Amygdala (tissue), 56 donors: ENCODE data around the gene DHRS7B.

Source experiments
- DNase-seq, 56 donors: peaks; one replicate each; lab custom pipeline; 2025; lab: John Stamatoyannopoulos, UW

Gene DHRS7B

DNA sequence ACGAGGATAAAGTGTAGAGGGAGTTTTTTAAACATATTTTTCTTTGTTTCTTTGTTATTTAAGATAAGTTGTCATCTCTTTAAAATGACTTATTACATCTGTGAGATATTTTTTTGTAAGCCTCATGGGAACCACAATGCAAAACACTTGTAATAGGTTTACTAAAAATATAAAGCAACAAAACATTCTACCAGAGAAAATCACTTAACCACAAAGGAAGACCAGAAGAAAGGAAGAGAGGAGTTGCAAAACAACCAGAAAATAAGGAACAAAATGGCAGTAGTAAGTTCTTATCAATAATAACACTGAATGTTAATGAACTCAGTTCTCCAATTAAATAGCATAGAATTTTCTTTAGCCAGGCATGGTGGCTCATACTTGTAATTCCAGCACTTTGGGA, 22.9 kb downstream of the DHRS7B start:
- DNase-seq = no peak

DNA sequence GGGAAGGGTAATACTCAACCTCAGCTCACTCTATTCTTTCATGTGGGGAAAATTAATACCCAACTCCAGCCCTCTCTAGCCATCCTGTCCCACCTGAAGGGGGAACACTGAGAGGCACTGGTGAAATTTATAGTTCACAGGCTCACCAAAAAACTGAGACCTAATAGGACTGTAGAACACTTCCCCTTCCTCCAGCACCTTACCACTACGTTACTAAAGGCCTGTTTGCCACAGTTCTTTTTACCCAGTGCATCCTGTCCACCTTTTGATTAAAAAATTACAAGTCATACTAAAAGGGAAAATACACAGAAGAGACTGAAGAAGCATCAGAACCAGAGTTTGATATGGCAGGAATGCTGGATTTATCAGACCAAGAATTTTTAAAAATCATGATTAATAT, 26.0 kb downstream of the DHRS7B start:
- no peak for DNase-seq

DNA sequence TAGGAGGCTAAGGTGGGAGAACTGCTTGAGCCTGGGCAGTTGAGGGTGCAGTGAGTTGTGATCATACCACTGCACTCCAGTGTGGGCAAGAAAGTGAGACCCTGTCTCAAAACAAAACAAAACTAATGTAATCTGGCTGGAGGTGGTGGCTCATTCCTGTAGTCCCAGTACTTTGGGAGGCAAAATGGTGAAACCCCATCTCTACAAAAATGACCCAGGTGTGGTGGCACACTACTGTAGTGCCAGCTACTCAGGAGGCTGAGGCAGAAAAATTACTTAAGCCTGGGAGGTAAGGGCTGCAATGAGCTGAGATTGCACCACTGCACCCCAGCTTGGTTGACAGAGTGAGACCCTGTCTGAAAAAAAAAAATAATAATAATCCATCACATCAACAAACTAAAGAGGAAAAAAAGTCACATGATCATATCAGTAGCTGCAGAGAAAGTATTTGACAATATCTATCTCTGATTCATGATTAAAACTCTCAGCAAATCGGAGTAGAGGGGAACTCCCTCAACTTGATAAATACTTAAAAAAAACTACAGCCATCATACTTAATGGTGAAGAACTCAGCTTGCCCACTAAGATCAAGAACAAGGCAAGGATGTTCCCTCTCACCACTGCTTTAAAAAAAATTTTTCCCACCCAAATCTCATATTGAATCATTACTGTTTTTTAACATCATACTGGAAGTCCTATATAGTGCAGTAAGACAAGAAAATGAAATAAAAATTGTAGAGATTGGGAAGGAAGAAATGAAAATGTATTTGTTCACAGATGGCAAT, 31.0 kb downstream of the DHRS7B start:
- no peak for DNase-seq

DNA sequence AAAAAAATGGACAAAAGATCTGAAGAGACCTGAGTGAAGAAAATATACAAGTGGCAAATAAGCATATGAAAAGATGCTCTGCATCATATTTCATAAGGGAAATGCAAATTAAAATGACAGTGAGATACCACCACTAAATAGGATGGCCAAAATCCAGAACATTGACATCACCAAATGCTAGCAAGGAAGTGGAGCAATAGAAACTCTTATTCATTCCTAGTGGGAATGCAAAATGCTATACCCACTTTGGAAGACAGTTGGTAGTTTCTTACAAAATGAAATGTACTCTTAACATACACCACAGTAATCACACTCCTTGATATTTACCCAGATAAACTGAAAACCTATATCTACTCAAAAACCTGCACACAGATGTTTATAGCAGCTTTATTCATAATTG, 33.6 kb downstream of the DHRS7B start:
- DNase-seq = no peak

DNA sequence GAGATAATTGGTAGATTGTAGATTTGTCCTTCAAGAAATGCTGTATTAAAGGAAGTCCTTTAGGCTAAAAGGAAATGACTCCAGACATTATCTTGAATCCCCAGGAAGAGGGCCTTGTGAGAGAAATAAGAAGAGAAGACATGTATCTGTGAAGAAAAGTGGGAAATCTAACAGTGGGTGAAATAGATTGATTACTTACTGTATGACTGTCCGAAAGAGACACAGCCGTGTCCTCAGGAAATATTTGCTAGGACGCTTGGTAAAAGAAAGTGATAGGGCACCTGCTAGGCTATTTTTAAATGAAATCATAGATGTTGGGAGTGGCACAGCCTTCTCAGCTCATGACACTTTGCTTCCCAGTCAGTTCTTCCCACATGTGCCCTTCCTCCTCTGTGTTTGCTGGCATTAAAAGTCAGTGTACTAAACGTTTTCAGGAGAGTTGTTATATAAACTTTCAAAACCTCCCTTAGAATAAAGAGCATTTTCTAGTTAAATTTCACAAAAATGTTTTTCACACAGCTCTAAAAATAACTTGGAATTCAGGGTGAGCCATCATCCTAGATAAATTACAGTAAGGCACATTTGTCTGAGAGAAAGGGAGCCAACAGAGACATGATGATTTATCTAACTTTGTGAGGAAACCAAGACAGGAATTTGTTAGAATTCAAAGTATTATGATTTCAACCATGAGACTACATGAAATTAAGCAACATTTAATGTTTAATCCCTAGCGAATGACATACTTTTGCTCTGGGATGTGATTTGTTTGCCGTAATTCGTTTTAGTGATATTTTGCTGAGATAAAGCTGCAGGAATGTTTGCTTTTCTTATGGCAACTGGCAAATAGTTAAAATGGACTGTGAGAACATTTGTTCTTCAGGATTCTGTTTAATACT, 35.0 kb downstream of the DHRS7B start:
- peak in 1 of 56 donors; percentile 10 for DNase-seq

DNA sequence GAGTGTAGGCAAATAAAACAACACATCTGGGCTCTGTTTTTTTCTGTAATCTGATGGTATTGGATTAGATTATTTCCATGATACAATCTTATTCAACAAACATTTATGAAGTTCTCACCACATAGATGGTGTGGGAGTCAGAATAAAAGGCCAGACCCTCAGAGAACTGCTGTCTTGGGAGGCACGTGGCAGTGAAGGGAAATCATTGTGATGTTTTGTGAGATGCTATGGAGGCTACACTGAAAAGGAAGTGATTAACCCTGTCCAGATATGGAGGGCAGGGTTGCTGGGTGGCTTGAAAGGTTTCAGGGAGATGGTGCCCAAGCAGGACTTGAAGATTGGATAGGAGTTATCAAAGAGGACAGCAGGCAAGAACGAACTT, 35.6 kb downstream of the DHRS7B start:
- DNase-seq = no peak

DNA sequence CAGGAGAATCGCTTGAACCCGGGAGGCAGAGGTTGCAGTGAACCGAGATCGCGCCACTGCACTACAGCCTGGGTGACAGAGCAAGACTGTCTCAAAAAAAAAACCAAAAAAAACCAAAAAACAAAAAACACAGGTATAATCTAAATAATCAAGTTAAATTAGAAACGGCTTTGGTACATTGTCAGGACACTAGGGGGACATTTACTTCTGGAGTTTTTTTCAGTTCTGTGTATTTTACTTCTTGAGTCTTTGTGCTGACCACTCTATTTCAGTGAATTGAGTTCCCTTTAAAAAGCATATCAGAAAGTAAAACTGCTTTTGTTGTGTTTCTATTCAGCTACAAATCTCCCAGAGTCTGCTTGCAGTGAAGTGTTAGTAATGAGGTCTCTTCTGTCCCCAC, 36.3 kb downstream of the DHRS7B start:
- DNase-seq = no peak

DNA sequence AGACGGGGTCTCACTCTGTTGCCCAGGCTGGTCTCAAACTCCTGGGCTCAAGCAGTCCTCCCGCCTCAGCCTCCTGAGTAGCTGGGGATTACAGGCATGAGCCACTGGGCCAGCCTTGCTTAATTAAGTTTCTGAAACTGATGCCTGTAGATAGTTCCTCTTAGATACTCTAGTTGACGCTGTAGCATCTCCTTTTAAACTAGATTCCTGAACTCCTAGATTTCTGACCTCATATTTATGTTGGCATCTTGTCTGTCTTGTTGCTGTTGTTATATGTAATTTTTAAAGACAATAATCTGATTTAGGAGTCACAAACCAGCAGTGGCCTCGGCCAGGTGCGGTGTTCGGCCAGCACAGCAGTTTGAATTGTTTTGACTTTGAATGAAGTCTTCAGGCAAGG, 37.5 kb downstream of the DHRS7B start:
- no peak for DNase-seq

DNA sequence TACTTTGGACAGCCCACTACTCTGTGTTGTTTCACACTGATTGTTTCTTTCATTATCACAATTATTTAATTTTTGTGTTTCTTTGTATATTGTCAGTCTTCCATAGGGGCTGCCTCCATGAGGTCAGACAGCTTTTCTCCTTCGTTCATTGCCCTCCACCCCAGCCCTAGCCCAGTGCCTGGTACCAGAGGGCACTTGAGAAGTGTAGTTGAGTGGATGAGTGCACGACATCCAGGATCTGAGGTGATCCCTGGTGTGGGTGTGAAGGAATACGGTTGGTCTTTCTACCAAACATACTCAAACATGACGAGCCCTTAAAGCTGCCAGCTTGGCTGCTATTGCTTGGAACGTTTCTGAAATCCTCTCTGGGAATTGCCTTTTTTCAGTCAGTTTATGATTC, 37.9 kb downstream of the DHRS7B start:
- DNase-seq = no peak

DNA sequence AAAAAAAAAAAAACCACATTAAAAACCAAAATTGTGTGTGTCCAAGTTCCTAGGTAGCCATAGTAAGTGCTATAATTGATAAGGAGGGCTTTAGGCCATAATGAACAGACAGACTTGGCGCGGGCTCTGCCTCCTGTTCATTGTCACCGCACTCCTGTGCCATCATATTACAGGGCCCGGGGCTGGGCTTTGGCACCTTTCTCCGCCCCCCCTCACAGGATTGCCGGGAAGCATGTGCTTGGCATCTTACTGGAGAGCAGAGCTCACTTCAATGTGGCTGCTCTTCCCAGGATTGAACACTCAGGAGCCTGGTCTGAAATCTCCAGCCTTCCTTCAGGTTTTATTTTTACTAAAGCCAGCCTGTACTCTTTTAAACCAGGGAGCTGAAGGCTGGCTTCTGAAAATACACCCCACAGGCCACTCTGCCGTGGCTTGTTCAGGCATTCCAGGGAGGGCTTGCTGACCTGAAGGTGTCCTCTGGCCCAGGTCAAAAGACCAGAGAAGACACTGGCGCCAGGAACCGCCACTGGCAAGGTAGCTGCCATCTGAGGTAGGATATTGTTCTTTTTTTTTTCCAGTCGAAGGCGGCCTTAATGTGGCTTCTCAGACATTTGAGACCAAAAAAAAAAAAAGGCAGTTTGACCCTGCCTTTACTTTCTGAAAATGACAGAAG, 39.3 kb downstream of the DHRS7B start:
- peak in 1 of 56 donors; percentile 5 for DNase-seq

DNA sequence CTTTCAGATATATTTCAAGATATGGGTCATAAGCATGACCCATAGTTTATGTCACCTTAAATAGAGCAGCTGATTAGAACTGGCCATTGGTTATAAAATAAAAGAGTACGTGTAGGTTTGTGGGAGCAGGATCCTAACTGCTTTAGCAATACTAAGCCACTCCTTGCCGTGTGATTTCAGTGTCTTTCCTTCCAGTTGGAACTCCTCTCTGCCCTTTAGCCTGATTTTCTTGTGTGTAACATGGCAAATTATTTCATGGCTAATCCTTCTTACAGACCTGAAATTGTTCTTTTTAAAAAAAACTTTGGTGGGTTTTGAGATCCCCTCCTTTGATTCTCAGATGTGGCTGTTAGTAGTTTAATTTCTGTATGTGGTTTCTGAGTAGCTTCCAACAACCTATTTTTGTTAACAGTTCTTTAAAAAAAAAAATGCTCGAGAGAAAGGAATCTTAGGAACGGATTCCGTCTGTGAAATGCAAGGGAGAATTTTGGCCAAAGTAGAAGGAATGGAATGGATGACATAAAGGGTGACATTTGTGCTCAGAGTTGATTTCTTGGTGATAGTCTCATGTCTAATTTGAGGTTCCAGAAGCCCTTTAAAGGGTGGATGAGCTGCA, 39.9 kb downstream of the DHRS7B start:
- no peak for DNase-seq

DNA sequence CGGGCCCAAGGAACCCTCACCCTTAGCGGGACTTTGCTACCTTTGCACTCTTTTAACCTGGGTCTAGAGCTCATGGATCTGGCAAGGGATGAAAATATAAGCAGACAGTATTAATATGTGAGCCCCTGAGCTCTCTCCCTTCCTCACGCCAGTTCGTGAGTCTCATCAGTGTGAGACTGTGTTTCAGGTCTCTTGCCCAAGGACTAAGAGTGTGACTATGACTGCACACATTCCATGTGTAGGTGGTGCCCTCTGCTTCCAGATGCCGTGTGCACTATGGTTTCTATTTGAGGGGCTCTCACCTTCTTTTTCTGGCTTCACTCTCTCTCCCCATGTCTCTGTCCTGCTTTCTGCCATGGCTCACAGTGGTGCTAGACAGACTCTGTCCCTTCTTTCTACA, 40.5 kb downstream of the DHRS7B start:
- DNase-seq = no peak

DNA sequence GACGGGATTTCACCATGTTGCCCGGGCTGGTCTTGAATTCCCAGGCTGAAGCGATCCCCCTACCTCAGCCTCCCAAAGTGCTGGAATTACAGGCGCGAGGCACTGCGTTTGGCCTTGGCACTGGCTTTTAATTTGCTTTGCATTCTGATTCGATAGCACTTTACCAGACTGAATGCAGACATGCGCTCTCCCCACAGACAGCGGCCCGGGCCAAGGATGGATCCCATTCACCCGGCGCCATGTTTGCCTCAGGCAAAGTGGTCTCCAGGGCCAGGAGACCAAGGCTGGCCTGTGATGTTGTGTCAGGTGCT, 41.7 kb downstream of the DHRS7B start:
- no peak for DNase-seq

DNA sequence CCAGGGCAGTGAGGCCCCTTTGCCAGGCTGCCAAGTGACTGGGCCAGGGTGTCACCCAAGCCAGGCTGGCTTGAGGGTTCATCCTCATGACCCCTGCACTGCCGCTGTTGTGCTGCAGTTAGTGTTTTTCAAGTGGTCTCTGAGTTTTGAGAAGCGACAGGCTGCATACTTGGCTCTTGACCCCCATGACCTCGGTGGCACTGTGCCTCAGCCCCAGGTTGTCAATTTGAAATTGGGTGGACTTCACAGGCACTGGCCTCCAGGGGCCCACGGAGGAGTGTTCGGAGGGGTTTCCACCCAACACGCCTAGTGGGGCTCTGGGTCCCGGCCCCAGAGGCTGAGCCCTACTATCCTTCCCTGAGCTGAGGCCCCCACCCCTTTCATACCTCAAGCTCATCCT, 42.7 kb downstream of the DHRS7B start:
- DNase-seq = no peak

DNA sequence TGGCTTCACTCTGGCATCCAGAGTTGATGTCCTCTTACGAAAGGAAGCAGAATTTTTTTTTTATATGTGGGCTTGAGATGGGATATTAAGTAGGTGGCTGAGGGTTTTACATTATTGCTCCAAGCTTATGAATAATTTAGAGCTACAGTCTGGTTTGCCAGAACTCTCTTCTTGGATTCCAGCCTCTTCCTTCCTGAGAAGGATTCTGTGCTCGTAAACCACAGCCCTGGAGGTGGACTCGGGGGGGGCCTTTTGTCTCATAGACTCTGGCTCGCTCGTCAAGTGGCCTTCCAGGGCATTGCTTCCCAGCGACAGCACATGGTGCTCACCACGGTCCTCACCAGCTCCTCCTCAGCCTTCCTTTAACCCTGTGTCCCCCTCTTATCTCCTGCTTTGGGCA, 44.0 kb downstream of the DHRS7B start:
- peak in 2 of 56 donors; percentile 20 to 24 for DNase-seq

DNA sequence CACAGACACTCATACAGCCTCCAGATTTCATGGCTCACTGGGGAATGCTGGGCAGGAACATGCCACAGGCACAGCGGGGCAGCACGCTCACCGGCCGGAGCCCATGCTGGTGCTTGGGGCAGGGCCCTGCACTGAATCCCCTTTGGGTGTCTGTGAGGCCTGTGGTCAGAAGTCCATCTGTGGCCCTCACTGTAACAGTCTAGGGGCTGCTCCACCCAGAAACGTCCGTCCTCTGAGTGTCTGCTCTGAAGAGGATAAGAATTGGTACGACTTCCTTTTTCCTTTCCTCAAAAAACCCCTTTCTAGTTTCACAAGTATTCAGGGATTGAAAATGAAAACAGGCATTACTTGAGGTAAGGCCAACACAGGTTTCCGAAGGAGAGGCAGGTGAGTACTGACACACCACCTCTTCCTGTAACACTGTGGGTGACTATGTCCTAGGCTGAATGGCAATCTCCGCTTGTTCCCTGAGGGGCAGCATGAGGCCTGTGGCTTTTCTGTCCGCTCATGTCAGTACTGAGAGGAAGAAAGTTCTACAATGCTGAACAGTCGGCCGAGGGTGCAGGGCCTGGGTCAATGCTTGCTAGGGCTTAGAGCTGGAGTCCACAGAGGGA, 44.7 kb downstream of the DHRS7B start:
- no peak for DNase-seq

DNA sequence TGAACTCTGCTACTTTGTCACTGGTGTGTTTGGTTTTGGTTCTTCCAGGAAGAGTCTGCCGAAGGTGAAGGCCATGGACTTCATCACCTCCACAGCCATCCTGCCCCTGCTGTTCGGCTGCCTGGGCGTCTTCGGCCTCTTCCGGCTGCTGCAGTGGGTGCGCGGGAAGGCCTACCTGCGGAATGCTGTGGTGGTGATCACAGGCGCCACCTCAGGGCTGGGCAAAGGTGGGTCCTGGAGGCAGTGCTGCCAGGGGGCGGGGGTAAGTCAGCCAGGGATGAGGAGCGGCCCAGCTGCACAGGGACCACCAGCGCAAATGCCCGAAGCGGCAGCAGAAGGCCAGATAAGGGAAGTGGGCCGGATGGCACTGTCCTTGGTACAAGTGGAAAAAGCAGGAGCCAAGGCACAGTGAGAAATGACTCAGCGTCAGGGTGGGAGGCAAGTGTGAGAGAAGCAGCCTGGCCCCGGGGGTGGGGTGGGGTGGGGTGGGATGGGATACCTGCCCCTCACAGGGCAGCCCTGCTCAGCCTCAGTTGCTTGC, 45.3 kb downstream of the DHRS7B start:
- DNase-seq = no peak

DNA sequence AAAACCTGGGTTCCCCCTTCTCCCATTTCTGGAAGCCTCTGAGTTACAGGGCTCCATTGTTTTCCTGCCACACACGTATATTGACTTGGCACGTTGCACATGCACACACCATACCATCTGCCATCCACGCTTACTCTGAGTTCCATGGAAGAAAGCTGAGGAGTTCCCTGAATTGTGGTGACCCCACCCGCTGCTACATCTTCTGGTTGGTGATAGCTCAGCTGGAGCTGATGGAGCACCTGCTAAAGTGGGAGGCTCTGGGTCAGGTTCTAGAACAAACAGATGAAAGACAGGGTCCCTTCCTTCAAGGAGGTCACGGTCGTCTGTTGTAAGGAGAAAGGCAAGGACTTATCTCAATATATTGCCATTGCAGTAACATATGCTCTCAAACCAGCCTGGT, 46.1 kb downstream of the DHRS7B start:
- no peak for DNase-seq

DNA sequence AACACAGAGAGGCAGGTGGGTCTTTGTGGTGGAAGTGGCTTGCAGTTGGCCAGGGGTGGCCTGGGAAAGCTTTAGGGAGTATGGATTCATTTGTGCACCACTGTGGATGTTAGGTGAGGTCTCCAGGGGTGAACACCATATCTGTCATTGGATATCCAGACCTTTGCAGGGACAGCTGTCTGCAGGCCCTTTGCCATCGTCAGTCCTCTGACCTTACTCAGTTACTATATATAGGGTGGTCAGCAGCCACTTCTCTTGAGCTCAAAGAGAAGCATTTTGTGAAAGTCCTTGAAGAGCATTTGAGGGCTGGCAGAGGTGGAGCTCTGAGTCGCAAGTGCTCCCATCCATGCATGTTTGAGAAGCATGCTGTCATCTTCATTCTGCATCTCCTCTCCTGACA, 46.8 kb downstream of the DHRS7B start:
- DNase-seq = no peak

DNA sequence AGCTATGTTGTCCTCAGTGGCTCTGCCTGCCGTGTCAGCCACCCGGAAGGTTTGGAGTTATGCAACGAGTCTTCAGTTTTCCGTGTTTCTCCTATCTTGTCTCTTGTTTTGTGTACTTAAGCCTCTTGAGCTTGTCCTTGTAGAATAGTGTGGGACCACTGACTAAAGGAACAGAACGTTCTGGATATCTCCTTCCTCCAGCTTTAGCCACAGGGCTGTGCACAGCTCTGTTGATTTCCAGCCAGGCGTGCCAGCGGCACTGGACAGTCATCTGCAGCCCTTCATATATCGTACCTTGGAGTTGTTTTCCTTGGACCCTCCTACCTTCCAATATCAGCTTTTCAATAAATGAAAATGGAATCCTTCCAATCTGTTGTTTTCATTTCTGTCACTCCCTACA, 47.4 kb downstream of the DHRS7B start:
- no peak for DNase-seq
